GM19438 (cell line): ENCODE results near the gene STIM2.

Source experiments
- ATAC-seq: cut with Tn5 transposase; IDR thresholded peaks from one replicate; pipeline ENCODE4 v1.9.1; 2021; ENCODE audit warnings: low read depth; ENCODE audit not compliant: unreplicated experiment

Gene STIM2

DNA sequence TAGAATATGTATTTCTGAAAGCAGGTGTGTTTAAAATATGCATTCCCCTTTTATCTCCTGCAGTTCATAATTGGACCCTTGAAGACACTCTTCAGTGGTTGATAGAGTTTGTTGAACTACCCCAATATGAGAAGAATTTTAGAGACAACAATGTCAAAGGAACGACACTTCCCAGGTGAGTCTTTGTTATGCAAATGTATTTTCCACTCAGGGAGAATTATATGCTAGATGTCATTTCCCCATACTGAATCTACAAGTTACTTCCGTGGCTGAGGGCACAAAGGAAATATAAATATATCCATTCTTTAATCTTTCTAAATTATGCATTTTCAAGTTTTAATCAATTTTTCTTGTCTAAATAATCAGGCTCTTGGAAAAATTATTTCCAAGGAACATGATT lies 134.7 kb downstream of the STIM2 start:
- ATAC-seq, result no peak

DNA sequence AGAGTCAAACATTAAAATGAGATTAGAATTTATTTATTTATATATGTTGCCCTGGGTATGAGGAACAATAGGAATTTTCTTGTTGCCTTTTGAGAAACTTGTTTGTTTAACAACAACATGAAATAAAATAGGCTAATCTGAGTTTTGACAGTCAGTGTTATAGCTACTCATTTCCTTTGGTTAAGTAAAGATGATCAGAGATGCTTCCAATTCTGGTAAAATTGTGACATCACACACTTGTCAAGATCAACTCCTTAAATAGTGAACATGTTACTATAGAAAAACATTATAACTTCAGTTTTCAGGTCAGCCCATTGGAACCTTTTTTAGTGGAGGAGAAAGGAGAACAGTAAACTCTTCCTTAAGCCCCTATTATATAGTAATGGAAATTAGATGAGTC lies 136.1 kb downstream of the STIM2 start:
- no peak for ATAC-seq

DNA sequence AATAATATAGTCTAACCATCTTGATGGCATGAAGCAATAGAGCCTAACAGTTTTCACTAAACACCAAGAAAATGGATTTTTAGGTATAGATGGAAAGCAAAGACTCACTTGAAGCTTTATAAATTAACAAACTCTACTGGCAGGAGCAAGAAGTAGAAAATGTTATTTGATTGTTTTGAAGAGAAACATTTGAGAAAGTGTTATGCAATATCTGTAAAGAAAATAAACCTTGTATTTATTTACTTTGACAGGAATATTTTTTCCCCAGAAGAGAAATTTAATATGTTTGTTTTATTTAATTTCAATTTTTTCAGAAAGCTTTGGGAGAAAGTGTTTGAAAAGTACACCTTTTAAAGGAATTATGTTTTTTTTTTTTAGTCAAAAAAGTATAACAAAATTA lies 139.0 kb downstream of the STIM2 start:
- ATAC-seq, result no peak

DNA sequence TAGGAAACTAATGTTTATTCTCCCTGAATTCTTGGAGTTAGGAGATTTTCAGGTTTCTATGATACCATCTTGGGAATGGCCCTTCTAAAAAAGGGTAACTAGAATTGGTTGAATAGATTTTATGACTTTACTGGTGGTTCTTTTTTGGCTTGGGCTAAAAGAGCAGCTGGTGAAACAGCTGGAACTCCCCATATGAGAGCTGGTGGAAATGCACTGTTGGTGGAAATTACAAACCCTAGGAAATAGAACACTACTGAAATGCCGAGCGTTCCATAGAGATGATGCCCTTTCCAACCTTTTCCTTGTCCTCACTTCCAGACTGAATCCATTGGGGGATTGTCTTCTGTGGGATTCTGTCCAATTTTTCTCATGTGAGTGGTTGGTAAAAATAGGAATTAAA lies 139.5 kb downstream of the STIM2 start:
- ATAC-seq, result no peak

DNA sequence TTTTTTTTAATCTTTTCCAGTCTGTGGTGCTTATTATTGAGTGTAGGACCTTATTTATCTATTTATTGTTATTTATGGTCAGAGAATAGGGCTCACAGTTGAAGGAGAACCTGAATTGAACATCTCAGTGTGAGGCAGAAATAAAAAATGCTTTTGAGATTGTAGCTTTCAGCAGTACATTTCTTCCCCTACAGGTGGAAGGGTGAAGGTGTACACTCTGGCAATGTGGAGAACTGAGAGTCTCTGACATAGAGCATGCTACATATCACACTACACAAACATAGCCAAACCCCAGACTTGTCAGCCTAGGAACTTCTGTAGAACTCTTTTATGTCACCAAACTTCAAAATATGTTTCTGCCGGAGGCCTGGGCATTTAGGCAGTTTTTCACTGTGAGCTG lies 140.2 kb downstream of the STIM2 start:
- no peak for ATAC-seq

DNA sequence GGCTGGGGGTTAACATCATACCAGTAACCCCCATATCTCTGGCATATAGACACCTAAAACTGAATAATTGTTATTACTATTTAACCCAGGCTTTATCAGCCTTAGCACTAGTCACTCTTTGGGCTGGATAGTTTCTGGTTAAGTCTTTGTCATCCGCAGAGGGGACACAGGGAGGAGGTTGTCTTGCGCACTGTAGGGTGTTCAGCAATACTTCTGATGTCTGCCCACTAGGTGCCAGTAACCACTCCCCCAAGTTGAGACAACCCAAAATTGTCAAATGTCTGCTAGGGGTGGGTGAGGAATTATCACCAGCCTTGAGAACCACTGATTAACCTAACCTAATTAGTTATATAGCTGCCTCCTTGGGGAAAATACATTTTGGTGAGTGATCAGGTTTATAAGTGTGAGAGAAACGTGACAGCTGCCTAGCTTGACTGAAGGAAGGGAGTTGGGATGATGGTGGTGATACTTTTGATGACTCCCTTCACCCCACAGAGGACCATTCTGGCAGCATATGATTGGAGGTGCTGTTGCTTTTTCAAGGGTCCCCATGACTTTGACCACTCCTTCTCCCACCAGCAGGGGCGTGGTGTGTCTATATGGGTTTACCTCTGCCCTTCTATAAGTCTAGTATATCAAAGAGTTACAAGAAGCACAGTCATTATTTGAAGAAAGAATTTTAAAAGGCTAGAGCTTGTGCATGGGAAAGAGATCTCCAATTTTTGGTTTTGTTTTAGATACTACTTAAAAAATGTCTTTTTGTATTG lies 140.9 kb downstream of the STIM2 start:
- ATAC-seq, result no peak

DNA sequence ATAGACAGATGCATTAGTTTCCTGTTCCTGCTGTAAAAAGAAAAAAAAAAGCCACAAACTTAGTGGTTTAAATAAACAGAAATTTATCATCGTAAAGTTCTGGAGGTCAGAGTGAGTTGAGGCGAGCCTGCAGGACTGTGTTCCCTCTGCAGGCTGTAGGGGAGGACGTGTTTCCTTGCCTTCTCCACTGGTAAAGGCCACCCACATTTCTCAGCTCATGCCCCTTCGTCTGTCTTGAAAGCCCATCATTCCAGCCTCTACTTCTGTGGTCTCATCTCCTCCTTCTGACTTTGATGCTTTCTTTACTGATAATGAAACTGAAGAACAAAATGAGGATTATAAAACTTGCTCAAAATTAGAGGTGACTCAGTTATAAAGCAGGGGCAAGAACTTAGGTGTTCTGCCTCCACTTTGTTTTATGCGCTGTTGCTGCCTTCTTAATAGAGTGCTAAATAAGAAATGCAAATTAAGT lies 143.0 kb downstream of the STIM2 start:
- no peak for ATAC-seq

DNA sequence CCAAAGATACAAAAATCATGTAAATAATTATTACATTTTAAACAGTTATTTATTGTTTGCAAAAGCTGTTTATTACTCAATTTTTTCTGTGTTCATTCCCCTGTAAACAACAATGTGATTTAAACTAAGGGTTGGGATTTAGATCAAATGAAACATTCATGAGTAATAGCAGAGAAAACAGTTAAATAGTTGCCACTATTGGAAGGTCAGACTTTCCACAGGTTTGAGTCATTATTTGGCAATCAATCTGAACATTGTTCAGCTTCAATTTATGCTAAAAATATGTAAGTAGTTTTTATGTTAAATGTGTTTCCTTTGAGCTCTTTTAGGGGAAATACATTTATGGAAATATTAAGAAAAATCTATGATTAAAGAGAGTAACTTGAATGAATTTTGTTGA lies 144.9 kb downstream of the STIM2 start:
- no peak for ATAC-seq

DNA sequence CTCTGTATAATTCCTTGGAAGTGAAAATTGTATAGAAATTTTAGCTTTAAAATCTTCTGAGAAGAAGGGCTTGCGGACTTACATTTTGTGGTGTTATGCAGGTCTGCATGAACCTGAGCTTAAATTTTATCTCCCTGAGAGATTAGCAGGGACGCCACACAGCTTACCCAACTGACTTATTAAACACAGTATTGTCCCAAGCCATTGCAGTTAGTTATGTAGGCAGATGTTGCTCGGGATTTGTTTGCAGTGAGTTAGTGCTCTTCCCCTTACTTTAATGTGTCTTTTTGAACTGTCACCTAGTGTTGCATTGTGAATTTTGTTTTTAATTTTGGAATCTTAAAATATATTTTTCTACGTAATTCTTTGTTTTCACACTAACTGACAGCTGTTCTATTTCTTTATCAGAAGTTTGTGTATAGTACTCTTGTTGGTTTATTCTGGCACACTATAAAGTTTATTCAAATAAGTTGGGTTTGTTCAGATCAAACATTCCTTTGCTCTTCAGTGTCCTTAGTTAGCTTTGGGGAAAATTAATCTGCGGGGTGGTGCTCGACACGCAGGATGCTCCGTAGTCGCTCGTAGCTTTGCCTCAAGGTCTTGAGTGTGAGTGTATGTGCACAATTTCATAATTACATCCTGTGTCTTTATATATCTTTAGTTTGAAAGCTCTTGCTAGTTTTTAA lies 145.4 kb downstream of the STIM2 start:
- ATAC-seq, result no peak

DNA sequence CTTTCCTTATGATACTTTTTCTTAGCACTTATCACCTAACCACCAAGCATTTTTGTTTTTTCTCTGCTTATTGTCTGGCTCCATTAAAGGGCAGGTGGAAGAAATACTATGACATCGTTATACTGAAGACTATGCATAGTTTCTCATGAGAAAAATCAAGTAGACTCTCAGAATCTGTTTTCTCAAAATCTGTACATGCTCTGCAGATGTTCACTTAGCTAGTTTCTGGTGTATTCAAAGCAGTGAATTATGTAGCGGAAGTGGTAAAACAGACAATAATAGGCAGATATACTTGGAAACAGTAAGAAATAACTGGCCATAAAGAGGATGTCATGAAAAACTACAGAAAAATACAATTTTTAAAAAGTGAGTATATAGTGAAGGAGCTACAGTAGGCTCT lies 146.0 kb downstream of the STIM2 start:
- ATAC-seq, result no peak

DNA sequence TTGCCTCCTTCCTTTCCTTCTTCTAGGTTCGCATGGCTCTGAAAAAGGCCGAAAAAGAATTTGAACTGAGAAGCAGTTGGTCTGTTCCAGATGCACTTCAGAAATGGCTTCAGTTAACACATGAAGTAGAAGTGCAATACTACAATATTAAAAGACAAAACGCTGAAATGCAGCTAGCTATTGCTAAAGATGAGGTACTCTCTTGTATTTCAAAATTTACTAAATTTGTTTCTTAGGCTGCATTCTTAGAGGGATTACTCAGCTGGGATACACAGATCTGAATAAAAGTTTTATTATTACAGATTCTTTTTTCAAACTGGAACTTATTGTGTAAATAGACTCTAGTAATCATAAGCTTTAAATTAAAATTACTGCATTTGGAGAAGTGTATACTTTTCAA lies 146.9 kb downstream of the STIM2 start:
- ATAC-seq, result no peak

DNA sequence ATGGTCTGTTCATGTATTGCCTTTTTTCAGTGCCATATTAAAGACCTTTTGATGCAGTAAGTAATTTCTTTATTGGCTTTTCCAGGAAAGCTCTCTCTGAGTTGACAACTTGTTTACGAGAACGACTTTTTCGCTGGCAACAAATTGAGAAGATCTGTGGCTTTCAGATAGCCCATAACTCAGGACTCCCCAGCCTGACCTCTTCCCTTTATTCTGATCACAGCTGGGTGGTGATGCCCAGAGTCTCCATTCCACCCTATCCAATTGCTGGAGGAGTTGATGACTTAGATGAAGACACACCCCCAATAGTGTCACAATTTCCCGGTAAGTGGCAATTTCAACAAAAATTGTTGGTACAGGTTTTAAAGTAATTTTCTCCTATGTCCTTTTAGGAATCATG lies 148.0 kb downstream of the STIM2 start:
- no peak for ATAC-seq

DNA sequence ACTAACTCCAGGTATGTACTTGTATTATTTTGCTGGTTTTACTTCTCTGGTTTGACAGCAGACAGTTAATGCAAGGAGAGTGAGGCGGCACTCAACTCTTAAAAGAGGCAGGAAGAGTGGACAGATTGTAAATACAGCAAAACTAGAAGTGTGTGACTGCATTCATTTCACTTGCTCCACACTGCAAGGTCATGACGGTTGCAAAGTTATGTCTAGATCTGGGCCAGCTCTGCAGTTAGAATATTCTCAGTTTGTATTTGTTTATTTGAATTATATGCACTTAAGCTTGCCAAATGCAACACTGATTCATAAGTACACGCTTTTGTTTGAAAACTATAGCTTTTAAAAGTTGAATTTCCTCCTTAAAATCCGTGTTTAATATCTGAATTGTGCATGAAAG lies 148.9 kb downstream of the STIM2 start:
- ATAC-seq, result no peak

DNA sequence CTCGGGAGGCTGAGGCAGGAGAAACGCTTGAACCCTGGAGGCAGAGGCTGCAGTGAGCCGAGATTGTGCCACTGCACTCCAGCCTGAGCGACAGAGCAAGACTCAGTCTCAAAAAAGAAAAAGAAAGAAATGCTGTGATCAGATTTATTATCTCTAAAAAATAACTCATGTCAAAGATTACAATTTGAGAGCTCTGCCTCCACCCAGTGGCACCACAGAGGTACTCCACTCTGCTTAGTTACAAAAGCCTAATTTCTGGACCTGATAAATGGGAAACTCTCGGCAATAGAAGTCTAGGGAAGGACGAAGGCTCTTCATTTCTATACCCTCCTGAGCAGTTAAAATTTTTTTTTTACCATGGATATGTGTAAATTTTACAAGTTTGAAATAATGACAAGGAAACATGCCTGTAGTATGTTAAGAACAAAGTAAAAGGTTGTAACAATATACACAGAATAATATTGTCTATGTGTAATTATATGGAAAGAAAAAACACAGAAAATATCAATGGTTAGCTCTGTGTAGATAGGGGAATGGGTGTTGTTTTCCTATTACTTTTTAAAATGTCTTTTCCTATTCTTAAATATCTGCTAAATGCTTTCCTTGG lies 149.8 kb downstream of the STIM2 start:
- peak; percentile 61 for ATAC-seq

DNA sequence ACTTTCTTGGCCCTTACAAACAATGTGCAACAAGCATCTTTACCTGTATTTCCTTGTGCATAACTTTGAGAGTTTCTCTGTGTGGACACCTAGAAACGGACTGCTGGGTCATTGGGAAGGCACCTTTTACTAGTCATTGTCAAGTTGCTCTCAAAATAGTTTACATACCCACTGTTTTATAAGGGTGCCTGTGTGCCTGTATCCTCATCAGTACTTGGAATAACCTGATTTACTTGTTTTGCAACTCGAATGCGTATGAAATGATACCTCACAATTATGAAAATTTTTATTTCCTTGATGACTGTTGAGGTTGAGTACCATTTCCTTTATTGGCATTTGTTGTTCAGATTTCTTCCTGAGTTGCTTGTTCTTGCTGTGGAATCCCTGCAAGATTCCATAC lies 150.8 kb downstream of the STIM2 start:
- no peak for ATAC-seq

DNA sequence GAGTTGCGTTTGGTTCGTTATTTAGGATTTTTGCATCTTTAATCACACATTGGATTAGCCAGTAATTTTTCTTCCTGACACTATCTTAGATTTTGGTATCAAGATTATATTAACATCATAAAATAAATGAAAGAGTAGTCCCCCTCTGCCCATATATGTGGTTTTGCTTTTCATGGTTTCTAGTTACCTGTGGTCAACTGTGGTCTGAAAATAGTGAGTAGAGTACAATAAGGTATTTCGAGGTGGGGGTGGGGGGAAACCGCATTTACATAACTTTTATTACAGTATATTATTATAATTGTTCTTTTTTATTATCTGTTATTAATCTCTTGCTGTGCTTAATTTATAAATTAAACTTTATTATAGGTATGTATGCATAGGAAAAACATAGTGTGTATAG lies 152.4 kb downstream of the STIM2 start:
- no peak for ATAC-seq

DNA sequence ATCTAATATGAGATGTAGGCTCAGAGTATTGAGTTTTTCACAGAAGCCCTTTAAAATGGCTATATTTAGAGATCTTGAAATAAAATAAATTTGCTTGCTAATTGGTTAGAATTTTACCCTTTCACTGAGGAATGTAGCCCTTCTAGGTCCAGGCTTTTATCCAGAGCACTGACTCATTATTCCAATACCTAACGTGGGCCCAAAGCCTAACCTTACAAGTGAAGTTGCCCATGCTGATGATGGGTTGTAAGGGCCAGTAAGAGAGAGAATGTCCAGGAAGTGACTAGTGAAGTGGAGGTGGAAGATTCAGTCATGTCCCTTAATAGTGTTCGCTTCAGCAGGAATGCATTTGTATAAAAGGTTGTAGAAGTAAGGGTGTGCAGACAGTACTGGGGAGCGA lies 155.9 kb downstream of the STIM2 start:
- ATAC-seq, result no peak

DNA sequence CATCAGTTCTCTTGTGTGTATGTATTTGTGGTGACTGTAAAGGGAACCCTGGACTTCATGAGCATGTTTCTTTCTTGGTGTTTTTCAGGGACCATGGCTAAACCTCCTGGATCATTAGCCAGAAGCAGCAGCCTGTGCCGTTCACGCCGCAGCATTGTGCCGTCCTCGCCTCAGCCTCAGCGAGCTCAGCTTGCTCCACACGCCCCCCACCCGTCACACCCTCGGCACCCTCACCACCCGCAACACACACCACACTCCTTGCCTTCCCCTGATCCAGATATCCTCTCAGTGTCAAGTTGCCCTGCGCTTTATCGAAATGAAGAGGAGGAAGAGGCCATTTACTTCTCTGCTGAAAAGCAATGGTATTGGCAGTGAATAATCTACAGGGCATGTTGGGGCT lies 157.0 kb downstream of the STIM2 start:
- no peak for ATAC-seq

DNA sequence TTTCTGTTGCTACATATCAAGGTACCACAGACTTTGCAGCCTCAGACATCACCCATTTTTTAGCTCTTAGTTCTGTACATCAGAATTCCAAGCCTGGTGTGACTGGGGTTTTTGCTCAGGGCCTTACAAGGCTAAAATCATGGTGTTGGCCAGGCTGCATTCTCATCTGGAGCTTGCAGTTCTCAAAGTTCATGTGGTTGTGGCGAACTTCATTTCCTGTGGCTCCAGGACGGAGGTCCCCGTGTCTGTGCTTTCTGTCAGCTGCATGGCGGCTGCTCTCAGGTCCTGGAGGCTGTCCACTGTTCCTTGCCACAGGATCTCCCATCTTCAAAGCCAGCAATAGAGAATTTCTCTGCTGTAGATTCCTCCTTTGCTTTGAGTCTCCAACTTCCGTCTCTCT lies 157.4 kb downstream of the STIM2 start:
- ATAC-seq, result peak; percentile 62

DNA sequence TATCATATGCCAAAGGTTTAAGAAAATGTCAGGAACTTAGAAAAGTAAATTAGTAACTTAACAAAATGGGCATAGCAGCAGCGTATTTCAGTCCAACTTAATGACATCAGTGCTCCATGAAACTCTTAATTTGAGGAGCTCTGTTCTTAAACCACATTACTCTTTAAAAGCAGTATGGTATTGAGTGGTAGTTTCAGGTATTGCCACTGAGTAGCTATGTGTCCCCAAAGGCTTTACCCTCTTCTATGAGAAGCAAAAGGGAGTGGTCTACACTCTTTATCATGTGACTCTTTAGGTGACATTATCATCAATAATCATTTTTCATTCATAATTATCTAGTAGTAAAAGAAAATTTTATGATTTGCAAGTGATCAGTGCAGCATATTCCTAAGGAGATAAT lies 158.3 kb downstream of the STIM2 start:
- ATAC-seq, result no peak

DNA sequence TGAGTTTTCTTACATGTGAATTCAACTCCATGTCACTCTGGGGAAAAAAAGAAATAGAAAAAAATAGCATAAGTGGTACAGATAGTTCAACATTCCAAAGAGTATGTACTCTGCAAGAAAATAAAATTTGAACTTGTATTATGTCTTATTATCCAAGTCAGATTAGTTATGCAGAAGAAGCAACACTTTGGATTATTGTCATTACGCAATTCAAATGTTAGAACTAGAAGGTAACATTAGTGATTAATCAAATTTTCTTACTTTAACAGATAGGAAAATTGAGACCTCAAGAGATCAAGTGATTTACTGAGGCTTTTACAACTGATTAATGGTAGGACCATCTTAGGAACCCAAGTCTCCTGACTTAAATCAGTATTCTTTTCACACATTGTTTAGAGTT lies 159.1 kb downstream of the STIM2 start:
- ATAC-seq, result no peak

DNA sequence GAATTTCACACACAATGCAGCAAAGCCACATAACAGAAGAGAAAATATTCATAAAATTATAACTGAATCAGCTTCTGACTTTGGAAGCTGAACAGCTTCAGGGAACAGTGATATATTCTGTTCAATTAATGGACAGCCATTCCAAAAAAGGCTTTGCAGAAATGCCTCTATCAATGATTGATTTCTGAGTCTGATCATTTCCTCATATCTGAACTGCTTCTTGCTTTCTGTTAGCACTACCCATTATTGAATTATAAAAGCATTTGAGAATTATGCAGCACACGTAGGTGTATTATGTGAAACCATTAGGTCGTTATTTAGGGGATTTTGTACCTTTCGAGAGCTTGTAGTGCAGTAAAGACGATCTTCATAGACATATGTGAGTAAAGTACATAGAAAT lies 159.6 kb downstream of the STIM2 start:
- no peak for ATAC-seq
